Stimulated activated CD4-positive, alpha-beta T cell treated with anti-CD3 and anti-CD28 coated beads, Interleukin-2, amount 100 ng/mL, for 24 hours (primary cell): ENCODE data around the gene PCGF3.

Experiments
- DNase-seq, 2 donors: peaks; one replicate each; pipeline ENCODE4 v3.0.0-alpha.2; 2020

Gene PCGF3

GRCh38 chr4:786074-786741 lies 80.6 kb downstream of the PCGF3 start:
- no peak for DNase-seq

- DNase-seq: no peak
Observed at GRCh38 chr4:786861-787300, 81.2 kb downstream of the PCGF3 start.

- no peak for DNase-seq
Observed at GRCh38 chr4:787561-787981, 81.9 kb downstream of the PCGF3 start.

- DNase-seq: no peak
Observed at GRCh38 chr4:788006-788635, 82.5 kb downstream of the PCGF3 start.

- no peak for DNase-seq
Observed at GRCh38 chr4:788636-789297, 83.1 kb downstream of the PCGF3 start.

- no peak for DNase-seq
Observed at GRCh38 chr4:789571-790465, 84.2 kb downstream of the PCGF3 start.

- no peak for DNase-seq
Observed at GRCh38 chr4:790466-790820, 84.8 kb downstream of the PCGF3 start.

GRCh38 chr4:791252-791897 lies 85.7 kb downstream of the PCGF3 start:
- no peak for DNase-seq

- DNase-seq: peak; percentile 51 to 67
Observed at GRCh38 chr4:791898-792625, 86.4 kb downstream of the PCGF3 start.

- peak in 1 of 2 donors; percentile 31 for DNase-seq
Observed at GRCh38 chr4:792626-793092, 87.0 kb downstream of the PCGF3 start.

GRCh38 chr4:793093-793861 lies 87.6 kb downstream of the PCGF3 start:
- no peak for DNase-seq

- DNase-seq: no peak
Observed at GRCh38 chr4:793941-794621, 88.4 kb downstream of the PCGF3 start.

- peak in 1 of 2 donors; percentile 33 for DNase-seq
Observed at GRCh38 chr4:794900-795725, 89.5 kb downstream of the PCGF3 start.

- no peak for DNase-seq
Observed at GRCh38 chr4:795726-796119, 90.1 kb downstream of the PCGF3 start.

GRCh38 chr4:796206-796605 lies 90.6 kb downstream of the PCGF3 start:
- DNase-seq: no peak

GRCh38 chr4:797066-797465 lies 91.4 kb downstream of the PCGF3 start:
- no peak for DNase-seq

GRCh38 chr4:801436-802124 lies 95.9 kb downstream of the PCGF3 start:
- DNase-seq: no peak

GRCh38 chr4:803884-804283 lies 98.3 kb downstream of the PCGF3 start:
- no peak for DNase-seq

- no peak for DNase-seq
Observed at GRCh38 chr4:804804-805203, 99.2 kb downstream of the PCGF3 start.
